HEK293 (cell line): ENCODE measurements around the gene TMEM98.
"Not testable (repeated sequence)": the region's sequence is repeated elsewhere in the genome, so short reads cannot be mapped to it uniquely, and the experiment has no call there.

ENCODE experiments used
- CTCF ChIA-PET: fragments of 350-600 bp; formaldehyde crosslinking; extraction: SDS; loops from one replicate; lab custom pipeline; 2021; ENCODE audit warnings: antibody characterized with exemption; lab: Yijun Ruan, JAX
- POLR2A ChIA-PET: fragments of 300-600 bp; formaldehyde crosslinking; extraction: SDS; loops from one replicate; lab custom pipeline; 2020; ENCODE audit warnings: antibody characterized with exemption, inconsistent platforms; lab: Yijun Ruan, JAX
- H3K27ac ChIP-seq: fragments of 200-500 bp; sonication (Bioruptor generic); 2 replicates; pipeline ENCODE4 v1.5.1; 2014; ENCODE audit warnings: low read depth, low read length, control low read depth, inconsistent platforms; ENCODE audit errors: extremely low read depth
- H3K36me3 ChIP-seq, 2 experiments: fragments of 200-500 bp in 1 of 2; sonication (Bioruptor generic) in 1 of 2; 1 replicate in 1 of 2; 2 replicates in 1 of 2; pipeline ENCODE4 v1.5.1; 2014 to 2017; ENCODE audit warnings: inconsistent platforms in 2 of 2, low read length in 2 of 2; ENCODE audit not compliant: control insufficient read depth in 2 of 2, insufficient read depth in 1 of 2
- H3K4me1 ChIP-seq: fragments of 200-500 bp; sonication (Bioruptor generic); 2 replicates; pipeline ENCODE4 v1.5.1; 2014; ENCODE audit warnings: mild to moderate bottlenecking, low read length, inconsistent platforms; ENCODE audit not compliant: control insufficient read depth, insufficient read depth
- H3K4me3 ChIP-seq: 2 replicates; pipeline ENCODE4 v1.5.1; 2011; ENCODE audit warnings: low read depth, mild to moderate bottlenecking, control low read depth, low read length, moderate library complexity
- H3K9me3 ChIP-seq: fragments of 200-500 bp; sonication (Bioruptor generic); 2 replicates; pipeline ENCODE4 v1.5.1; 2014; ENCODE audit warnings: low read depth, low read length, inconsistent platforms; ENCODE audit not compliant: control insufficient read depth, insufficient read depth
- PRDM1 ChIP-seq: fragments of 450-650 bp; formaldehyde crosslinking; IDR thresholded peaks from 2 replicates; pipeline ENCODE4; 2016; ENCODE audit warnings: missing biosample characterization, missing genetic modification characterization
- REPIN1 ChIP-seq: fragments of 450-650 bp; formaldehyde crosslinking; IDR thresholded peaks from 2 replicates; pipeline ENCODE4 v1.5.1; 2017; ENCODE audit warnings: missing biosample characterization, missing genetic modification characterization, low read depth
- SP7 ChIP-seq: fragments of 450-650 bp; formaldehyde crosslinking; IDR thresholded peaks from 2 replicates; pipeline ENCODE4 v1.5.1; 2016; ENCODE audit warnings: missing biosample characterization, missing genetic modification characterization
- WT1 ChIP-seq: fragments of 450-650 bp; formaldehyde crosslinking; IDR thresholded peaks from 2 replicates; pipeline ENCODE4 v1.5.1; 2016; ENCODE audit warnings: missing biosample characterization, missing genetic modification characterization
- ZBTB17 ChIP-seq: fragments of 450-650 bp; formaldehyde crosslinking; IDR thresholded peaks from 2 replicates; pipeline ENCODE4 v1.5.1; 2016; ENCODE audit warnings: missing biosample characterization, missing genetic modification characterization
- ZNF114 ChIP-seq: fragments of 450-650 bp; formaldehyde crosslinking; IDR thresholded peaks from 2 replicates; pipeline ENCODE4 v1.5.0; 2017; ENCODE audit warnings: missing biosample characterization, missing genetic modification characterization
- ZNF138 ChIP-seq: fragments of 450-650 bp; formaldehyde crosslinking; IDR thresholded peaks from 2 replicates; pipeline ENCODE4 v1.5.1; 2016; ENCODE audit warnings: missing biosample characterization, missing genetic modification characterization, borderline replicate concordance
- ZNF37A ChIP-seq: fragments of 450-650 bp; IDR thresholded peaks from 2 replicates; pipeline ENCODE4 v1.5.1; 2018; ENCODE audit warnings: missing biosample characterization, missing genetic modification characterization
- ZNF510 ChIP-seq: fragments of 450-650 bp; formaldehyde crosslinking; IDR thresholded peaks from 2 replicates; pipeline ENCODE4 v1.5.1; 2018; ENCODE audit warnings: mild to moderate bottlenecking, missing genetic modification characterization, missing biosample characterization; ENCODE audit not compliant: insufficient replicate concordance
- ZNF555 ChIP-seq: fragments of 450-650 bp; formaldehyde crosslinking; conservative IDR thresholded peaks from 2 replicates; pipeline ENCODE4 v1.5.1; 2017; ENCODE audit warnings: missing biosample characterization, mild to moderate bottlenecking, missing genetic modification characterization, inconsistent platforms
- ZNF600 ChIP-seq: fragments of 450-650 bp; formaldehyde crosslinking; IDR thresholded peaks from 2 replicates; pipeline ENCODE4 v1.5.1; 2016; ENCODE audit warnings: missing biosample characterization, missing genetic modification characterization
- ZNF776 ChIP-seq: fragments of 450-650 bp; formaldehyde crosslinking; IDR thresholded peaks from 2 replicates; pipeline ENCODE4 v1.5.0; 2017; ENCODE audit warnings: missing biosample characterization, missing genetic modification characterization, borderline replicate concordance
- ZNF785 ChIP-seq: fragments of 450-650 bp; formaldehyde crosslinking; IDR thresholded peaks from 2 replicates; pipeline ENCODE4 v1.5.1; 2016; ENCODE audit warnings: missing biosample characterization, missing genetic modification characterization
- TF ChIP-seq, protein P1 (sequence below): fragments of 450-650 bp; formaldehyde crosslinking; IDR thresholded peaks from 2 replicates; pipeline ENCODE4 v1.5.1; 2016; ENCODE audit warnings: missing biosample characterization, missing genetic modification characterization
- TF ChIP-seq, protein P2 (sequence below): fragments of 450-650 bp; formaldehyde crosslinking; IDR thresholded peaks from 2 replicates; pipeline ENCODE4 v1.5.1; 2016; ENCODE audit warnings: missing biosample characterization, missing genetic modification characterization
- TF ChIP-seq, protein P3 (sequence below): fragments of 450-650 bp; formaldehyde crosslinking; IDR thresholded peaks from 2 replicates; pipeline ENCODE4 v1.5.1; 2016; ENCODE audit warnings: missing biosample characterization, missing genetic modification characterization
- TF ChIP-seq, protein P4 (sequence below): fragments of 450-650 bp; formaldehyde crosslinking; IDR thresholded peaks from 2 replicates; pipeline ENCODE4 v1.5.1; 2017; ENCODE audit warnings: missing biosample characterization, missing genetic modification characterization

The TMEM98 gene

DNA sequence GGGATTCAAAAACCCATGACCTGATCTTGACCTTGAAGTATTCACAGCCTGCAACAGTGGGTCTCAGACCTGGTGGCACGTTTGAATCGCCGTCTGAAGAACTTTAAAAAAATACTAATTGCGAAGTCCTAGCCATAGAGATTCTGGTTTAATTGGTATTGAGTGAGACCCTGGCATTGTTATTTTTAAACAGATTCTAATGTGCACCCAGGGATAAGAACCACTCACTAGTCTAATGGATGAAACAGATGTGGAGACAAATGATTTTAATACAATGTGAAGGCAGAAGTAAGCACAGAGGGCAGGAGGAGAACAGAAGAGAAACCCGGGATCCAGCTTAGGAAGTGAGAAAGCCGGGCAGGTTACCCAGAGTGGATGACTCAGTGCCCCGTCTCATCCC is 21.2 kb downstream of the TMEM98 start (continued):
- TF ChIP-seq ZNF114 (tag by site-specific recombination) (no peak), ZNF776 (tag by site-specific recombination) (no peak), ZNF510 (tag by site-specific recombination) (no peak)

DNA sequence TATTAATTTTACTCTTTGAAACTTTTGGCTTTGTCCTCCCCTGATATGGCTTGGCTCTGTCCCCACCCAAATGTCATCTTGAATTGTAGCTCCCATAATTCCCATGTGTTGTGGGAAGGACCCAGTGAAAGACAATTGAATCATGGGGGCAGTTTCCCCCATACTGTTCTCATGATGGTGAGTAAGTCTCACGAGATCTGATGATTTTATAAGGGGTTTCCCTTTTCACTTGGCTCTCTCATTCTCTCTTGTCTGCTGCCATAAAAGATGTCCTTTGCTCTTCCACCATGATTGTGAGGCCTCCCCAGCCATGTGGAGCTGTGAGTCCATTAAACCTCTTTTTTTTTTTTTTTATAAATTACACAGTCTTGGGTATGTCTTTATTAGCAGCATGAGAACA is 24.5 kb downstream of the TMEM98 start:
- H3K9me3 ChIP-seq, H3K4me1 ChIP-seq, H3K27ac ChIP-seq, H3K4me3 ChIP-seq, H3K36me3 ChIP-seq, POLR2A ChIA-PET: not testable (repeated sequence)
- CTCF ChIA-PET: interaction anchor here (1.6 to 2.3 kb wide), 4 partner anchors 10 to 169 kb away, joined by 4 to 6 read pairs (median 6); no protein-coding TSS in a partner anchor

DNA sequence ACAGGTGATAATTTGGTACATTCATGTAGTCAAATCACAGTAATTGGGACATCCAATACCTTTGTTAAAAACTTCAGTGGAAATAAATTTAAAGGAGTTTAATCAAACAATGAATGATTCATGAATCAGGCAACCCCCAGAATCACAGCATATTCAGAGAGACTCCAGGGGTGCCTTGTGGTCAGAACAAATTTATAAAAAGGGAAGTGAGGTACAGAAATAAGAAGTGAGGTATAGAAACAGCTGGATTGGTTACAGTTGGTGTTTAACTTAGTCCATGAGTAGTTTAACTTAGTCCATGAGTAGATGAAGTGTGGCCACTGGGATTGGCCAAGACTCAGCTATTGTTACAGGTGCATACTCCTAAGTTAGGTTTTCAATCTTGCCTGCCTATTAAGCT is 25.1 kb downstream of the TMEM98 start:
- Histone ChIP-seq H3K4me1 (no peaks in the 10 kb centered on the region), H3K4me3 (no peak overlapping the region), H3K9me3 (no peaks in the 10 kb centered on the region), H3K27ac (no peak overlapping the region), H3K36me3 (no peaks in the 10 kb centered on the region)
- ChIA-PET CTCF (interaction anchor here (0.8 to 1.7 kb wide), 4 partner anchors 11 to 170 kb away, joined by 3 to 6 read pairs (median 4); no protein-coding TSS in a partner anchor), POLR2A (no interaction called here)
- TF ChIP-seq, protein P1, sequence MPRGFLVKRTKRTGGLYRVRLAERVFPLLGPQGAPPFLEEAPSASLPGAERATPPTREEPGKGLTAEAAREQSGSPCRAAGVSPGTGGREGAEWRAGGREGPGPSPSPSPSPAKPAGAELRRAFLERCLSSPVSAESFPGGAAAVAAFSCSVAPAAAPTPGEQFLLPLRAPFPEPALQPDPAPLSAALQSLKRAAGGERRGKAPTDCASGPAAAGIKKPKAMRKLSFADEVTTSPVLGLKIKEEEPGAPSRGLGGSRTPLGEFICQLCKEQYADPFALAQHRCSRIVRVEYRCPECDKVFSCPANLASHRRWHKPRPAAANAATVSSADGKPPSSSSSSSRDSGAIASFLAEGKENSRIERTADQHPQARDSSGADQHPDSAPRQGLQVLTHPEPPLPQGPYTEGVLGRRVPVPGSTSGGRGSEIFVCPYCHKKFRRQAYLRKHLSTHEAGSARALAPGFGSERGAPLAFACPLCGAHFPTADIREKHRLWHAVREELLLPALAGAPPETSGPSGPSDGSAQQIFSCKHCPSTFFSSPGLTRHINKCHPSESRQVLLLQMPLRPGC (tag by site-specific recombination): no peak

DNA sequence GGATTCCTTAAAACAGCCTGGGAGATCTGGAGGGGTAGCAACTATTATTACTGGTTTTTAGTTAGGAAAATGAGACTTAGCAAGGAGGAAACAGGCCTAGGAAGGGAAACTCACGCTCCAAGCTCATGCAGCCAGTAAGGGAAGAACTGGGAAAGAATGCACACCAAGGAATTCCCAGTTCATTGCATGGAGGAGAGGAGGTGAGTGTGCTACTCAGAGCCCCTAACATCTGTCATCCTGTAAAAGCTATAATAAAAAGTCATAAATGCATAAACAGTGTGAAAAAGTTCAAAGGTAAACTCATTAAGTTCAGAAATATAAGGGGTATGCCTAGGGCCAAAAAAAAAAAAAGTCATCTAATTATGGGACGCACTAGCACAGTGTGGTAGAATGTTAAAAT is 25.9 kb downstream of the TMEM98 start:
- Histone ChIP-seq H3K4me1 (no peaks in the 10 kb centered on the region), H3K36me3 (no peaks in the 10 kb centered on the region), H3K4me3 (no peak overlapping the region), H3K9me3 (no peaks in the 10 kb centered on the region), H3K27ac (no peak overlapping the region)
- ChIA-PET CTCF (interaction anchor here (0.6 to 1.7 kb wide), 8 partner anchors 8 to 280 kb away, joined by 3 to 6 read pairs (median 3); partner anchors contain the start of gene TMEM98), POLR2A (no interaction called here)
- no peak for TF ChIP-seq PRDM1 (tag by site-specific recombination)
- no peak for TF ChIP-seq ZNF138 (tag by site-specific recombination)
- TF ChIP-seq, protein P2, sequence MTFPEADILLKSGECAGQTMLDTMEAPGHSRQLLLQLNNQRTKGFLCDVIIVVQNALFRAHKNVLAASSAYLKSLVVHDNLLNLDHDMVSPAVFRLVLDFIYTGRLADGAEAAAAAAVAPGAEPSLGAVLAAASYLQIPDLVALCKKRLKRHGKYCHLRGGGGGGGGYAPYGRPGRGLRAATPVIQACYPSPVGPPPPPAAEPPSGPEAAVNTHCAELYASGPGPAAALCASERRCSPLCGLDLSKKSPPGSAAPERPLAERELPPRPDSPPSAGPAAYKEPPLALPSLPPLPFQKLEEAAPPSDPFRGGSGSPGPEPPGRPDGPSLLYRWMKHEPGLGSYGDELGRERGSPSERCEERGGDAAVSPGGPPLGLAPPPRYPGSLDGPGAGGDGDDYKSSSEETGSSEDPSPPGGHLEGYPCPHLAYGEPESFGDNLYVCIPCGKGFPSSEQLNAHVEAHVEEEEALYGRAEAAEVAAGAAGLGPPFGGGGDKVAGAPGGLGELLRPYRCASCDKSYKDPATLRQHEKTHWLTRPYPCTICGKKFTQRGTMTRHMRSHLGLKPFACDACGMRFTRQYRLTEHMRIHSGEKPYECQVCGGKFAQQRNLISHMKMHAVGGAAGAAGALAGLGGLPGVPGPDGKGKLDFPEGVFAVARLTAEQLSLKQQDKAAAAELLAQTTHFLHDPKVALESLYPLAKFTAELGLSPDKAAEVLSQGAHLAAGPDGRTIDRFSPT (tag by site-specific recombination): no peak
- no peak for TF ChIP-seq ZNF555 (tag by site-specific recombination)
- no peak for TF ChIP-seq ZNF600
- TF ChIP-seq, protein P3, sequence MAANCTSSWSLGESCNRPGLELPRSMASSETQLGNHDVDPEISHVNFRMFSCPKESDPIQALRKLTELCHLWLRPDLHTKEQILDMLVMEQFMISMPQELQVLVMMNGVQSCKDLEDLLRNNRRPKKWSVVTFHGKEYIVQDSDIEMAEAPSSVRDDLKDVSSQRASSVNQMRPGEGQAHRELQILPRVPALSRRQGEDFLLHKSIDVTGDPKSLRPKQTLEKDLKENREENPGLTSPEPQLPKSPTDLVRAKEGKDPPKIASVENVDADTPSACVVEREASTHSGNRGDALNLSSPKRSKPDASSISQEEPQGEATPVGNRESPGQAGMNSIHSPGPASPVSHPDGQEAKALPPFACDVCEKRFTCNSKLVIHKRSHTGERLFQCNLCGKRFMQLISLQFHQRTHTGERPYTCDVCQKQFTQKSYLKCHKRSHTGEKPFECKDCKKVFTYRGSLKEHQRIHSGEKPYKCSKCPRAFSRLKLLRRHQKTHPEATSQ (tag by site-specific recombination): no peak
- TF ChIP-seq, protein P1 (tag by site-specific recombination): no peak
- TF ChIP-seq ZNF785 (tag by site-specific recombination): no peak
- TF ChIP-seq, protein P4, sequence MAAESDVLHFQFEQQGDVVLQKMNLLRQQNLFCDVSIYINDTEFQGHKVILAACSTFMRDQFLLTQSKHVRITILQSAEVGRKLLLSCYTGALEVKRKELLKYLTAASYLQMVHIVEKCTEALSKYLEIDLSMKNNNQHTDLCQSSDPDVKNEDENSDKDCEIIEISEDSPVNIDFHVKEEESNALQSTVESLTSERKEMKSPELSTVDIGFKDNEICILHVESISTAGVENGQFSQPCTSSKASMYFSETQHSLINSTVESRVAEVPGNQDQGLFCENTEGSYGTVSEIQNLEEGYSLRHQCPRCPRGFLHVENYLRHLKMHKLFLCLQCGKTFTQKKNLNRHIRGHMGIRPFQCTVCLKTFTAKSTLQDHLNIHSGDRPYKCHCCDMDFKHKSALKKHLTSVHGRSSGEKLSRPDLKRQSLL: no peak
- TF ChIP-seq REPIN1 (tag by site-specific recombination): no peak
- no peak for TF ChIP-seq SP7 (tag by site-specific recombination)
- no peak for TF ChIP-seq WT1 (tag by site-specific recombination)
- TF ChIP-seq ZBTB17 (tag by site-specific recombination): no peak
- TF ChIP-seq ZNF37A: no peak
